ENCODE data around the gene CPTP. TPM values are rescaled to one million over a fixed set of nuclear protein-coding genes. Genes with fewer than 3 reads are reported as not detected.

CPTP gene
- polyA plus RNA-seq, 3 donors: 6.4 to 7.7 (median 7.4) TPM

DNA sequence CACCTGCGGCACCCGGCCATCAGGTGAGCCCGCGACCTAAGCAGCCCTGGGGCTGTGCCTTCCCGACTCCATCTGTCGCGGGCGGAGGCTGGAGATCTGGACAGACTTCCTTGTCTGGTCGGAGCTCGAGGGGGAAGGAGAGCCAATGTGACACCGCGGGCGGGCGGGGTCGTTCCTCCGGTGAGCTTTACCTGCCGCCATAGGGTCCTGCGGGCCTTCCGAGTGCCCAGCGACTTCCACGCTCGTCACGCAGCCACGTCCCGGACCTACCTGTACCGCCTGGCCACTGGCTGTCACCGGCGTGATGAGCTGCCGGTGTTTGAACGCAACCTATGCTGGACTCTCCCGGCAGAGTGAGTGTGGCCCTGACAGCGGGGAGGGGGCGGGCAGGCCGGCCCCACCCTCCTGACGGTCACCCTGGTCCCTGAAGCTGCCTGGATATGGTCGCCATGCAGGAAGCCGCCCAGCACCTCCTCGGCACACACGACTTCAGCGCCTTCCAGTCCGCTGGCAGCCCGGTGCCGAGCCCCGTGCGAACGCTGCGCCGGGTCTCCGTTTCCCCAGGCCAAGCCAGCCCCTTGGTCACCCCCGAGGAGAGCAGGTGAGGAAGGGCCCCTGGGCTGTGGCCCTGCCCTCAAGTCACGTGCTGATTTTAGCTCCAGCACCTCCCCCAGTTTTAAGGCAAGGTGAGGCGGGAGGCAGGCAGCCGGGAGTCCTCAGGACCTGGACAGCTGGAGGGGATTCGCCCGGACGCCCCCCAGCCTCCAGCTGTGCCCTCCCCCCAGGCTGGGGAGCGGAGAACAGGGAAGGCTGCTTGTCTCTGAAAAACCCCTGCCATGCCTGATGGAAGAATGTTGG, 15.1 kb upstream of the CPTP start:
- WGBS (ENCODE audit: insufficient coverage): 51% methylated on average over 52 of the region's 57 CpGs
- H3K4me3 ChIP-seq (replicated peaks in 1 of 3; ENCODE audit: low read depth in 2 of 3, low read length in 3 of 3): peak overlapping the region; percentile 40 to 91 (median 88)
- no peaks in the 10 kb centered on the region for H3K27me3 ChIP-seq (ENCODE audit: control insufficient read depth in 2 of 2, insufficient read depth in 2 of 2, low read length in 2 of 2)
- Mint-ChIP-seq H3K27me3 (ENCODE audit: low read depth in 3 of 3) (peaks cover 0 to 4% (median 0%) of the 10 kb centered on the region in 3 donors), H3K36me3 (peaks cover 17 to 40% of the 10 kb centered on the region in 2 donors), H3K4me3 (peak overlapping the region; percentile 75 to 84), H3K9me3 (no peaks in the 10 kb centered on the region), H3K27ac (peak overlapping the region in 3 of 7 donors; percentile 30 to 76 (median 49)), H3K4me1 (peaks cover 30% of the 10 kb centered on the region)
- peaks cover 53% of the 10 kb centered on the region for H4K20me1 ChIP-seq (ENCODE audit: insufficient read depth, low read length)
- peaks cover 36 to 42% of the 10 kb centered on the region in 2 donors for H3K4me1 ChIP-seq (ENCODE audit: control insufficient read depth in 1 of 2, insufficient read depth in 2 of 2, low read length in 2 of 2)
- TF ChIP-seq, protein P1, sequence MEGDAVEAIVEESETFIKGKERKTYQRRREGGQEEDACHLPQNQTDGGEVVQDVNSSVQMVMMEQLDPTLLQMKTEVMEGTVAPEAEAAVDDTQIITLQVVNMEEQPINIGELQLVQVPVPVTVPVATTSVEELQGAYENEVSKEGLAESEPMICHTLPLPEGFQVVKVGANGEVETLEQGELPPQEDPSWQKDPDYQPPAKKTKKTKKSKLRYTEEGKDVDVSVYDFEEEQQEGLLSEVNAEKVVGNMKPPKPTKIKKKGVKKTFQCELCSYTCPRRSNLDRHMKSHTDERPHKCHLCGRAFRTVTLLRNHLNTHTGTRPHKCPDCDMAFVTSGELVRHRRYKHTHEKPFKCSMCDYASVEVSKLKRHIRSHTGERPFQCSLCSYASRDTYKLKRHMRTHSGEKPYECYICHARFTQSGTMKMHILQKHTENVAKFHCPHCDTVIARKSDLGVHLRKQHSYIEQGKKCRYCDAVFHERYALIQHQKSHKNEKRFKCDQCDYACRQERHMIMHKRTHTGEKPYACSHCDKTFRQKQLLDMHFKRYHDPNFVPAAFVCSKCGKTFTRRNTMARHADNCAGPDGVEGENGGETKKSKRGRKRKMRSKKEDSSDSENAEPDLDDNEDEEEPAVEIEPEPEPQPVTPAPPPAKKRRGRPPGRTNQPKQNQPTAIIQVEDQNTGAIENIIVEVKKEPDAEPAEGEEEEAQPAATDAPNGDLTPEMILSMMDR (IDR thresholded peaks at IDR 0.05): no peak
- peaks cover 42% of the 10 kb centered on the region in 2 donors for H3K36me3 ChIP-seq (replicated peaks in 1 of 2; ENCODE audit: control insufficient read depth in 1 of 2, insufficient read depth in 2 of 2, low read length in 2 of 2)
- peak overlapping the region; percentile 99 for H3K4me2 ChIP-seq (replicated peaks; ENCODE audit: extremely low read depth, low read length, poor library complexity, severe bottlenecking)
- peak overlapping the region in 1 of 2 donors; percentile 82 for H3K27ac ChIP-seq (ENCODE audit: low read depth in 1 of 2, low read length in 2 of 2)
- H2AFZ ChIP-seq (ENCODE audit: insufficient read depth, low read depth, low read length, poor library complexity, severe bottlenecking): peak overlapping the region; percentile 91
- peaks cover 33% of the 10 kb centered on the region for H3K79me2 ChIP-seq (ENCODE audit: insufficient read depth, low read length)
- intact Hi-C loops (cut with micrococcal nuclease): loop anchor here in 1 of 2 donors (5.0 kb wide), 2 partner anchors 68 to 473 kb away; partner anchors contain the start of gene AURKAIP1
- peak in 2 of 3 donors; percentile 5 to 31 for DNase-seq
- no peaks in the 10 kb centered on the region for H3K9me3 ChIP-seq (replicated peaks in 1 of 2; ENCODE audit: control insufficient read depth in 1 of 2, insufficient read depth in 1 of 2, low read length in 2 of 2)
- peak overlapping the region; percentile 81 for H3K9ac ChIP-seq (ENCODE audit: insufficient read depth, low read length, poor library complexity, severe bottlenecking)

DNA sequence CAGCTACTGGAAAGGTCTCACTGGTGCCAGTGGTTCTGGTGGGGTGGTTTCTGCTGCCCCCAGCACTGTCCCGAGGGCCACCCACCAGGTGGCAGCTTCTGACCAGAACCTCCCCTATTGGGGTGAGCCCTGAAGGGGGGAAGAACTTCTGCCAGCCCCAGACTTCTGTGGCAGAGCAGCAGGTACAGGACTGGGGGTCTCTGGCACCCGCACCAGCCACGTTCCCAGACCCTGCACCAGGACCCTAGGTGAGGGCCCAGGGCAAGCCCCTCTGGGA, 14.6 kb upstream of the CPTP start:
- H3K4me1 ChIP-seq (ENCODE audit: control insufficient read depth in 1 of 2, insufficient read depth in 2 of 2, low read length in 2 of 2): peaks cover 30 to 36% of the 10 kb centered on the region in 2 donors
- peaks cover 47 to 48% of the 10 kb centered on the region in 2 donors for H3K36me3 ChIP-seq (replicated peaks in 1 of 2; ENCODE audit: control insufficient read depth in 1 of 2, insufficient read depth in 2 of 2, low read length in 2 of 2)
- peaks cover 22 to 45% of the 10 kb centered on the region in 2 donors for H3K36me3 Mint-ChIP-seq
- H3K4me3 ChIP-seq (replicated peaks in 1 of 3; ENCODE audit: low read depth in 2 of 3, low read length in 3 of 3): peak overlapping the region in 1 of 3 experiments; percentile 91
- peaks cover 25% of the 10 kb centered on the region for H3K4me1 Mint-ChIP-seq
- no peak for DNase-seq
- H3K9me3 Mint-ChIP-seq: no peaks in the 10 kb centered on the region
- H3K27me3 Mint-ChIP-seq (ENCODE audit: low read depth in 3 of 3): peaks cover 0 to 2% (median 0%) of the 10 kb centered on the region in 3 donors
- TF ChIP-seq, protein P1 (IDR thresholded peaks at IDR 0.05): no peak
- peak overlapping the region in 1 of 2 donors; percentile 16 for H3K4me3 Mint-ChIP-seq
- no peaks in the 10 kb centered on the region for H3K27me3 ChIP-seq (ENCODE audit: control insufficient read depth in 2 of 2, insufficient read depth in 2 of 2, low read length in 2 of 2)
- H3K4me2 ChIP-seq (replicated peaks; ENCODE audit: extremely low read depth, low read length, poor library complexity, severe bottlenecking): no peak overlapping the region
- no peaks in the 10 kb centered on the region for H3K9me3 ChIP-seq (replicated peaks in 1 of 2; ENCODE audit: control insufficient read depth in 1 of 2, insufficient read depth in 1 of 2, low read length in 2 of 2)
- peaks cover 53% of the 10 kb centered on the region for H4K20me1 ChIP-seq (ENCODE audit: insufficient read depth, low read length)
- H3K27ac Mint-ChIP-seq: peak overlapping the region in 1 of 7 donors; percentile 5
- peaks cover 27% of the 10 kb centered on the region for H3K79me2 ChIP-seq (ENCODE audit: insufficient read depth, low read length)
- 91% methylated on average over 2 of the region's 3 CpGs for WGBS (ENCODE audit: insufficient coverage)
- H2AFZ ChIP-seq (ENCODE audit: insufficient read depth, low read depth, low read length, poor library complexity, severe bottlenecking): no peak overlapping the region
- intact Hi-C loops (cut with micrococcal nuclease): no loop called here
- no peak overlapping the region for H3K27ac ChIP-seq (ENCODE audit: low read depth in 1 of 2, low read length in 2 of 2)
- no peak overlapping the region for H3K9ac ChIP-seq (ENCODE audit: insufficient read depth, low read length, poor library complexity, severe bottlenecking)
